HFF-Myc (cell line): ENCODE measurements around the gene DZIP3.
"Not testable (repeated sequence)": the region's sequence is repeated elsewhere in the genome, so short reads cannot be mapped to it uniquely, and the experiment has no call there.

Experiments used
- DNase-seq: peaks from one replicate; pipeline ENCODE4 v3.0.0-alpha.2; 2011; ENCODE audit warnings: low read depth; ENCODE audit errors: extremely low read depth
- H3K4me3 ChIP-seq: replicated peaks from 2 replicates; pipeline ENCODE4 v1.5.1; 2011; ENCODE audit warnings: low read depth, mild to moderate bottlenecking, control low read depth, low read length
- TF ChIP-seq, protein P1 (sequence below): IDR thresholded peaks from 2 replicates; pipeline ENCODE4 v1.5.1; 2012; ENCODE audit warnings: mild to moderate bottlenecking, low read depth, low read length, control low read depth; ENCODE audit errors: missing control alignments

DZIP3 gene

DNA sequence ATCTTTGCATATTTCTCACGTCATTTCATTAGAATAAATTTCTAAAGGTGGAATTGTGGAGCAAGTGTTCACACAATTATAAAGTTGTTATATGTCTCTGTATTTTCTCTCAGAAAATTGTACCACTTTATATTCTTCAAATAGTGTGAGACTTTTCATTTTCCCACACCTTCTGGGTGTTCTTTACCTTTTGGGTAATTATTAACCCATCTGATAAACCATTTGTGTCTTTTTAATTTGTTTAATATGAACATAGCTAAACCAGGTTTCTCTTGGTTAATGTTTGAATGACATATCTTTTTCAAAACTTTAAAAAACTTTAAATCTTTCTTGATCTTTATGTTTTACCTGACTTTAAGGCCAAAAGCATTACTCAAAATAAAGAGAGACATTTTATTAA is 40.5 kb downstream of the DZIP3 start:
- H3K4me3 ChIP-seq = no peak overlapping the region
- TF ChIP-seq, protein P1, sequence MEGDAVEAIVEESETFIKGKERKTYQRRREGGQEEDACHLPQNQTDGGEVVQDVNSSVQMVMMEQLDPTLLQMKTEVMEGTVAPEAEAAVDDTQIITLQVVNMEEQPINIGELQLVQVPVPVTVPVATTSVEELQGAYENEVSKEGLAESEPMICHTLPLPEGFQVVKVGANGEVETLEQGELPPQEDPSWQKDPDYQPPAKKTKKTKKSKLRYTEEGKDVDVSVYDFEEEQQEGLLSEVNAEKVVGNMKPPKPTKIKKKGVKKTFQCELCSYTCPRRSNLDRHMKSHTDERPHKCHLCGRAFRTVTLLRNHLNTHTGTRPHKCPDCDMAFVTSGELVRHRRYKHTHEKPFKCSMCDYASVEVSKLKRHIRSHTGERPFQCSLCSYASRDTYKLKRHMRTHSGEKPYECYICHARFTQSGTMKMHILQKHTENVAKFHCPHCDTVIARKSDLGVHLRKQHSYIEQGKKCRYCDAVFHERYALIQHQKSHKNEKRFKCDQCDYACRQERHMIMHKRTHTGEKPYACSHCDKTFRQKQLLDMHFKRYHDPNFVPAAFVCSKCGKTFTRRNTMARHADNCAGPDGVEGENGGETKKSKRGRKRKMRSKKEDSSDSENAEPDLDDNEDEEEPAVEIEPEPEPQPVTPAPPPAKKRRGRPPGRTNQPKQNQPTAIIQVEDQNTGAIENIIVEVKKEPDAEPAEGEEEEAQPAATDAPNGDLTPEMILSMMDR = no peak
- DNase-seq = no peak

DNA sequence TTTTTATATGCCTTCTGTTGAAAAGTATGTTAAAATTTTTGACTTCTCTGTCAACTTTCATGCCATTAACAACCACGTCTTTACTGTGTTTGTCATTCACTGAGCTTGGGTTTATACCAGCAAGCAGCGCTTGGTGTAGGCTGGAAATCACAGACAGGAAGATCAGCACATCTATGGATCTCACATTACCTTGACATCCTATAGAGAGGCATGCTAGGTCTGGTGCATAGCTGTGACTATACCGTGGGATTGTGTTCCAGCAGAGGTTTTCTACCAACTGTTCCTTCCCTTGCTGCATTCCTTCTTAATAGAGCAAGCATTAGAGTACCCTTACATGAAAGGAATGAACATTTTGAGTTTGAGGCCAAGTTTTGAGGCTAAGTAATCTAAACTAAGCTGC is 53.0 kb downstream of the DZIP3 start:
- H3K4me3 ChIP-seq = no peak overlapping the region
- DNase-seq = no peak
- TF ChIP-seq, protein P1 = no peak

DNA sequence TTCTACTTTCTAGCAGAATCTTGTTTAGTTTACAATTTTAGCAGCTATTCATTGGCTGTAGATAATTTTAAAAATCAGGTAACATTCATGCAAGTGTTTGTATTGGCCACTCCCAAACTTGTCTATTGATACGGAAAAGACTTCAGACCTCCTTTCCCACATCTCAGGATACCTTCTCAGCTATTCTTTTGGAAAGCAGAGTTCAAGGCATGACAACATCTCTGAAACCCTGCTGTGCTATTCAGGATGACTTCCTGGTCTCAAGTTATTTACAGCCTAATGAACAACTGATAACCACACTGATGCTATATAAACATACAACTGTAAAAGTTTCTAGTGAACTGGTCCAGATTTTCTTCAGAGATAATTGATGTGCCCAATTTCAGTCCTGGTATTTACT is 55.8 kb downstream of the DZIP3 start:
- TF ChIP-seq, protein P1 = no peak
- DNase-seq = no peak
- H3K4me3 ChIP-seq = no peak overlapping the region

DNA sequence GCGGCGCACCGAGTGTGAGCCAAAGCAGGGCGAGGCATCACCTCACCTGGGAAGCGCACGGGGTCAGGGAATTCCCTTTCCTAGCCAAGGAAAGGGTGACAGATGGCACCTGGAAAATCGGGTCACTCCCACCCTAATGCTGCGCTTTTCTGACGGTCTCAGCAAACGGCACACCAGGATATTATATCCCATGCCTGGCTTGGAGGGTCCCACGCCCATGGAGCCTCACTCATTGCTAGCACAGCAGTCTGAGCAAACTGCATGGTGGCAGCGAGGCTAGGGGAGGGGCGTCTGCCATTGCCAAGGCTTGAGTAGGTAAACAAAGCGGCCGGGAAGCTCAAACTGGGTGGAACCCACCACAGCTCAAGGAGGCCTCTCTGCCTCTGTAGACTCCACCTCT is 66.1 kb downstream of the DZIP3 start:
- H3K4me3 ChIP-seq = not testable (repeated sequence)

DNA sequence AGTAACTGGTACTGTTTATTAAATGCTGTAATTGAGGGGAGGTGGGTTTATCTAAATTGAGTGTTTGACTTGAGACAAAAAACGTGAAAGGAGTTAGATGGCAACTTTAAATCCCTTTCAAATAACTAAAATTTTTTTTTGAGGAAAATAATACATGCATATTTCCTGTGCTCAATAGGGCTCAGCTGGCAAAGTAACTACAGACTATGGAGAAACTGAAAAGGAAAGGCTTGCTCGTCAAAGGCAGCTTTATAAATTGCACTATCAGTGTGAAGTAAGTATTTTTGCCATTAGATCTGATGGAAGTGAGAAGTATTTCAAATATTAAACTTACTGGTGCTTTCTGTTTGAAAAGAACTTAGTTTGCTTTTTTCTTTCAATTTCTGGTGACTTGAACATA is 72.2 kb downstream of the DZIP3 start:
- no peak for DNase-seq
- TF ChIP-seq, protein P1 = no peak
- H3K4me3 ChIP-seq = no peak overlapping the region

More for the DNA sequence above, 66.1 kb downstream of the DZIP3 start:
- DNase-seq = not testable (repeated sequence)

DNA sequence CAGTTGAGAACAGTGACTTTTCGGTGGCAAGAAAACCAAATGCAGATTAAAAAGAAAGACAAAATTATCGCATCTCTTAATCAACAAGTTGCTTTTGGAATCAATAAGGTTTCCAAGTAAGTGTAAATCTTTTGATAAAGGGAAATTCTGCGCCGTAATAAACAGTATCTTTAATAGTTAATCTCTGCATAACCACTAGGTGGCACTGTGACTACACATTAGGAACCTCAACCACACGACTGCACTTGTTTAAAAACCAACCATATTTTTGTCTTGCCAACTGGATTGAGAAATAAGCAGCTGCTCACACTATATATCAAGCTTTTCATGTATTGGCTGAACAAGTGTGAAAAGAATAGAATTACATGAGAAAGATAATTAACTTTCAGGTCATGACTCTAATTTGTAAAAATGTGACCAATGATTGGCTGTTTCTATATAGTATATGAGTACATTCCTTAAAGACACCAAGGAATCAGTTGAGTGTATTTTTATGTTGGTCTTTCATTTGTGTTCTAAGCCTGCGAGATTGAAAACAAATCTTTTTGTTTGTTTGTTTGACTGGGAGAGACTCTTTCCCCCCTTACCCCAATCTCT is 72.7 kb downstream of the DZIP3 start:
- no peak overlapping the region for H3K4me3 ChIP-seq
- TF ChIP-seq, protein P1 = peak; percentile 56
- peak; percentile 45 for DNase-seq

DNA sequence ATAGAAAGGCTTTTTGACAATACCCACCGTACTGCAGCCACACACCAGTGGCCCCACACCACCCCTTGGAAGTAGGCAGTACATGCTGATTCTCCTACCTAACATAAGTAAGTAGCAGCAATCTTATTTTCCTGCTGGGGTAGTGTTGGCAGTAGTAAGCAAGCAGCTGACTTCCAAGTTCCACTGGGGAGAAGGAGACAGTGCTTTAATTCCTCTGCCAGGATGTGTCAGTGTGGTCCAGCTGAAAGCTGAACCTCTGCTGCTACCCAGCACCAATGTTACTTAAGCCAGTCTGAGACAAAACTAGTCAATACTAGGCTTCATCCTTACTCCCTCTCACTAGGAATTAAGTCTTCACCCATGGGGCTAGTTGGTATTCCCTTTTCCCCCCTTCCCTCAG is 74.7 kb downstream of the DZIP3 start:
- TF ChIP-seq, protein P1 = no peak
- no peak overlapping the region for H3K4me3 ChIP-seq
- no peak for DNase-seq
